ENCODE measurements around the gene KCNH1. TPM values are rescaled to one million over a fixed set of nuclear protein-coding genes. Genes with fewer than 3 reads are reported as not detected.

KCNH1 gene
- polyA plus RNA-seq, 2 of the 4 experiments (the other 2 are of a cell fraction): 5.1 to 7.9 TPM

GRCh38 chr1:210922666-210923065, 211.3 kb downstream of the KCNH1 start:
- Histone ChIP-seq H3K27ac (no peak overlapping the region), H3K4me2 (0 out of 3 replicates have a peak overlapping the region, but pooled peaks have one; percentile 13), H3K9me3 (no peaks in the 10 kb centered on the region), H3K4me1 (peaks cover 11% of the 10 kb centered on the region; the same call in 2 of the 3 replicates), H3K4me3 (no peak overlapping the region)
- TF ChIP-seq ZC3H11A (IDR thresholded peaks at IDR 0.05): no peak
- no peak for TF ChIP-seq FOSL2 (IDR thresholded peaks at IDR 0.05)
- no peak for TF ChIP-seq FOSL2 (CRISPR knock-in tag; IDR thresholded peaks at IDR 0.05)
- no peak for TF ChIP-seq BCL3 (IDR thresholded peaks at IDR 0.05)
- TF ChIP-seq CBX2 (IDR thresholded peaks at IDR 0.05; ENCODE audit: borderline replicate concordance, low read depth): no peak
- no peak for TF ChIP-seq GATA3 (IDR thresholded peaks at IDR 0.05; ENCODE audit: borderline replicate concordance)
- TF ChIP-seq JUN (IDR thresholded peaks at IDR 0.05): no peak
- TF ChIP-seq HES2 (IDR thresholded peaks at IDR 0.05): no peak
- TF ChIP-seq TP53 (CRISPR knock-in tag; IDR thresholded peaks at IDR 0.05): no peak
- no peak for TF ChIP-seq BHLHE40 (IDR thresholded peaks at IDR 0.05; ENCODE audit: low read depth, low read length)
- no peak for TF ChIP-seq POLR2A (IDR thresholded peaks at IDR 0.05; ENCODE audit: low read length)
- TF ChIP-seq ZSCAN20 (CRISPR knock-in tag; IDR thresholded peaks at IDR 0.05): no peak
- TF ChIP-seq NR3C1 (IDR thresholded peaks at IDR 0.05): no peak
- TF ChIP-seq HOXB5 (CRISPR knock-in tag; IDR thresholded peaks at IDR 0.05): no peak
- TF ChIP-seq HEYL (CRISPR knock-in tag; IDR thresholded peaks at IDR 0.05): no peak
- TF ChIP-seq HOXB13 (CRISPR knock-in tag; IDR thresholded peaks at IDR 0.05; ENCODE audit: low read depth): no peak
- TF ChIP-seq JUNB (IDR thresholded peaks at IDR 0.05): no peak
- no peak for TF ChIP-seq REST (IDR thresholded peaks at IDR 0.05)
- no peak for TF ChIP-seq PHF8 (IDR thresholded peaks at IDR 0.05; ENCODE audit: borderline replicate concordance, low read depth)
- TF ChIP-seq RCOR1 (IDR thresholded peaks at IDR 0.05; ENCODE audit: low read depth, low read length): no peak
- ChIA-PET CTCF (interaction anchor here (0.6 kb wide), 1 partner anchor 513 kb away, joined by 3 read pairs; no protein-coding TSS in a partner anchor), POLR2A (no interaction called here)
- ATAC-seq (no peak), FAIRE-seq (no peak), DNase-seq (ENCODE audit: low read depth in 1 of 2, low spot score in 1 of 2) (no peak)

GRCh38 chr1:210920716-210921694, 212.9 kb downstream of the KCNH1 start:
- CTCF ChIA-PET: interaction anchor here (0.6 to 1.4 kb wide), 3 partner anchors 49 to 514 kb away, joined by 3 read pairs; no protein-coding TSS in a partner anchor
- POLR2A ChIA-PET: no interaction called here
- FAIRE-seq (no peak), ATAC-seq (no peak), DNase-seq (ENCODE audit: low read depth in 1 of 2, low spot score in 1 of 2) (no peak)
- peaks cover 11% of the 10 kb centered on the region; the same call in 2 of the 3 replicates for H3K4me1 ChIP-seq
- 60% methylated on average over 5 of the region's 5 CpGs for WGBS (ENCODE audit: missing lambda C conversion rate)
- H3K4me2 ChIP-seq: no peak overlapping the region
- no peak overlapping the region for H3K4me3 ChIP-seq
- H3K9me3 ChIP-seq: no peaks in the 10 kb centered on the region
- no peak overlapping the region for H3K27ac ChIP-seq
- TF ChIP-seq HOXA7 (CRISPR knock-in tag; IDR thresholded peaks at IDR 0.05) (no peak), EHF (CRISPR knock-in tag; IDR thresholded peaks at IDR 0.05) (no peak), RFX5 (IDR thresholded peaks at IDR 0.05) (no peak), HEYL (CRISPR knock-in tag; IDR thresholded peaks at IDR 0.05) (no peak), ELK1 (IDR thresholded peaks at IDR 0.05; ENCODE audit: low read depth, low read length) (no peak), CBX8 (IDR thresholded peaks at IDR 0.05) (no peak), HOXB13 (CRISPR knock-in tag; IDR thresholded peaks at IDR 0.05; ENCODE audit: low read depth) (no peak), JUNB (IDR thresholded peaks at IDR 0.05) (no peak), RARB (CRISPR knock-in tag; IDR thresholded peaks at IDR 0.05) (no peak), HES2 (IDR thresholded peaks at IDR 0.05) (no peak), FOSL2 (IDR thresholded peaks at IDR 0.05) (no peak), FOSL2 (CRISPR knock-in tag; IDR thresholded peaks at IDR 0.05) (no peak), MAZ (IDR thresholded peaks at IDR 0.05; ENCODE audit: borderline replicate concordance, low read depth, low read length) (no peak), MYC (IDR thresholded peaks at IDR 0.05; ENCODE audit: borderline replicate concordance, low read length) (no peak), SREBF2 (IDR thresholded peaks at IDR 0.05) (no peak)

Measured in A549 (cell line).